ENCODE results near the gene SLC16A8.
A peak's percentile ranks its signal among the peaks of the same experiment; 100 is the strongest.

Gene SLC16A8

GRCh38 chr22:38070250-38070921 lies 13.6 kb downstream of the SLC16A8 start:
- DNase-seq = no peak

GRCh38 chr22:38069372-38070249 lies 14.4 kb downstream of the SLC16A8 start:
- no peak for DNase-seq

- DNase-seq = no peak
Measured at GRCh38 chr22:38068641-38069371, 15.2 kb downstream of the SLC16A8 start.

GRCh38 chr22:38067761-38068360 lies 16.1 kb downstream of the SLC16A8 start:
- no peak for DNase-seq

GRCh38 chr22:38067028-38067415 lies 17.0 kb downstream of the SLC16A8 start:
- DNase-seq = no peak

GRCh38 chr22:38066381-38067027 lies 17.5 kb downstream of the SLC16A8 start:
- no peak for DNase-seq

- DNase-seq = no peak
Measured at GRCh38 chr22:38065539-38065938, 18.4 kb downstream of the SLC16A8 start.

GRCh38 chr22:38062791-38063190 lies 21.2 kb downstream of the SLC16A8 start:
- no peak for DNase-seq

- peak; percentile 87 for DNase-seq
Measured at GRCh38 chr22:38056969-38057891, 26.8 kb downstream of the SLC16A8 start, which contains the start of gene PICK1. Gene PICK1 (plus strand): TSS chr22:38057404. CDS start chr22:38057810, 406 bp downstream.

GRCh38 chr22:38051900-38052862 lies 31.8 kb downstream of the SLC16A8 start:
- DNase-seq = peak; percentile 81

- DNase-seq = no peak
Measured at GRCh38 chr22:38051261-38051660, 32.7 kb downstream of the SLC16A8 start.

GRCh38 chr22:38050720-38051119 lies 33.3 kb downstream of the SLC16A8 start:
- no peak for DNase-seq

GRCh38 chr22:38049812-38050619 lies 34.0 kb downstream of the SLC16A8 start:
- DNase-seq = no peak

- no peak for DNase-seq
Measured at GRCh38 chr22:38046070-38046748, 37.8 kb downstream of the SLC16A8 start.

- no peak for DNase-seq
Measured at GRCh38 chr22:38043151-38044039, 40.6 kb downstream of the SLC16A8 start.

GRCh38 chr22:38042488-38042790 lies 41.5 kb downstream of the SLC16A8 start:
- DNase-seq = no peak

GRCh38 chr22:38041760-38042487 lies 42.1 kb downstream of the SLC16A8 start:
- DNase-seq = no peak

Data from NCI-H1436 (cell line).